ENCODE results near the gene SYPL2. TPM values are rescaled to one million over a fixed set of nuclear protein-coding genes. Genes with fewer than 3 reads are reported as not detected.
A peak's percentile ranks its signal among the peaks of the same experiment; 100 is the strongest.

SYPL2 gene
- total and polyA plus RNA-seq, 4 donors, result 0.14 to 4.7 (median 3.7) TPM

DNA sequence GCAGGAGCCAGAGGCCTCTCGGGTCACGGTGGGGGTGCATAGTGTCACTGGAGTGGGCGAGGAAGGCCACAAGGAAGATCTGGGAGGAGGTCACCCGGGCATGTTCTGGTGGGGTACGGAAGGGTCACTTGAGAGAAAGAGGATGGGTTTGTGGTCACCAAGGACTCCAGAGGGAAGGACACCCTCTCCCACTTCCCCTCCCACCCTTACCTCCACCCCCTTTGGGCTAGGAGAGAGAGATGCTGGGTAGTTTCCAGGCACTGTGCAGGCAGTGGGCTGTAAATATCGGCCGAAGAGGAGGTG, 42.5 kb downstream of the SYPL2 start:
- no peaks in the 10 kb centered on the region for H3K27me3 ChIP-seq (ENCODE audit: control insufficient read depth in 4 of 4, insufficient read depth in 4 of 4, low read length in 3 of 4)
- H3K27ac ChIP-seq (ENCODE audit: low read depth in 1 of 2, low read length in 2 of 2), result no peak overlapping the region
- WGBS, result 77% methylated on average over 7 of the region's 7 CpGs

DNA sequence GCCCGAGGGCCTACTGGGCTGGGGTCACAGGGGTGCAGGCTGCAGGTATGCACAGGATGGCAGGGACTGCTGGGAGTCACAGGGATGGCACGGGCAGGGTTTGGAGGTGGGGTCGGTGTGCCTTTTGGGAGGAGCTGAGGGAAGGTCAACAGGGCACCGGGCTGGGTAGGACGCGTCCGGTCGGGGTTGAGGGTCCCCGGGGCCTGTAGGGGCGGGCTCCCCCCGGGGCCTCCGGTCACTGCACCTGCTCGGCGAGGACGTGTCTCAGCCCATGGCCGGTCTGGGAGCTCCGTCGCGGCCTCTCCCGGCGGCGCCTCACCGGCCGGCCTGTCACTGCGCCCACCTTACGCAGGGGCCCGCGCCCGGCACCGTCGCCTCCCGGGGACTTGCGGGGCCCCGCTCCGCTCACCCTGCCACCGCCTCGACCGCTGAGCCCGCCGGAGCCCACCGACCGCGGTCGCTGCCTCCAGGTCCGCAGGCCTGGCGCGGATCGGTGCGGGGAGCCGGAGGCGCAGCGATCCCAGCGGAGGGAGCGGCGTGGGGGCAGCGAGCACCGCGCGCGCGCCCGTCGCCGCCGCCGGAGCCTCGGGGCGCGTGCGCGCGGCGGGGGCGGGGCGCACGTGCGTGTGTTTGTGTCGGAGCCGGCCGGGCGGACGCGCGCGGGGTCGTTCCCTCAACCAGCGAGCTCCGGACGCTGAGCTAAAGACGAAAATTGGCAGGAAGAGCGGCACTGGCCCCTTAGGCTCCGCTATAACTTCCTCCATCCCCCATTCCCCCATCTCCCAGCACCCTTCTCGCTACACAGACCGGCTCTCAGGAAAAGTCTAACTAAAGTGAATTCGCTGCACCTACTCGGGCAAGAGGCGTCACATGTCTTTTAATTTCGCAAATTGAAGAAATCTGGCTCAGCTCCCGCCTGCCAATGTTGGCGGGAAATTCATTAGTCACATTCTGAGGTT, 43.1 kb downstream of the SYPL2 start, which contains the start of gene AMIGO1:
TSS of gene AMIGO1 (minus strand) at position 552 of the 959 bp plus-strand sequence. CDS start 815 bp downstream, outside the sequence.
- Histone ChIP-seq H3K36me3 (ENCODE audit: control insufficient read depth in 4 of 4, insufficient read depth in 3 of 4, low read depth in 1 of 4, low read length in 3 of 4) (no peaks in the 10 kb centered on the region), H3K27ac (ENCODE audit: low read depth in 1 of 2, low read length in 2 of 2) (no peak within 1 kb of the TSS), H3K4me1 (ENCODE audit: control insufficient read depth in 4 of 4, insufficient read depth in 4 of 4, low read length in 3 of 4) (peaks cover 3 to 19% (median 9%) of the 10 kb centered on the region in 4 donors), H3K27me3 (ENCODE audit: control insufficient read depth in 4 of 4, insufficient read depth in 4 of 4, low read length in 3 of 4) (no peaks in the 10 kb centered on the region), H3K9ac (ENCODE audit: low read depth in 1 of 2, low read length in 2 of 2) (no peak within 1 kb of the TSS), H3K9me3 (ENCODE audit: control insufficient read depth in 4 of 4, low read length in 3 of 4) (no peaks in the 10 kb centered on the region), H3K4me3 (ENCODE audit: low read depth in 1 of 3, low read length in 3 of 3) (peak within 1 kb of the TSS; percentile 61 to 83 (median 70))
- WGBS, result 1% methylated on average over 100 of the region's 100 CpGs
- peak; percentile 57 for DNase-seq (ENCODE audit: low spot score)
- TF ChIP-seq GABPA (IDR thresholded peaks at IDR 0.05 in 1 of 2, conservative IDR thresholded peaks at IDR 0.05 in 1 of 2), result no peak
- TF ChIP-seq HNF4A (conservative IDR thresholded peaks at IDR 0.05), result no peak
- TF ChIP-seq FOXA2 (IDR thresholded peaks at IDR 0.05), result no peak
- TF ChIP-seq, protein P1, sequence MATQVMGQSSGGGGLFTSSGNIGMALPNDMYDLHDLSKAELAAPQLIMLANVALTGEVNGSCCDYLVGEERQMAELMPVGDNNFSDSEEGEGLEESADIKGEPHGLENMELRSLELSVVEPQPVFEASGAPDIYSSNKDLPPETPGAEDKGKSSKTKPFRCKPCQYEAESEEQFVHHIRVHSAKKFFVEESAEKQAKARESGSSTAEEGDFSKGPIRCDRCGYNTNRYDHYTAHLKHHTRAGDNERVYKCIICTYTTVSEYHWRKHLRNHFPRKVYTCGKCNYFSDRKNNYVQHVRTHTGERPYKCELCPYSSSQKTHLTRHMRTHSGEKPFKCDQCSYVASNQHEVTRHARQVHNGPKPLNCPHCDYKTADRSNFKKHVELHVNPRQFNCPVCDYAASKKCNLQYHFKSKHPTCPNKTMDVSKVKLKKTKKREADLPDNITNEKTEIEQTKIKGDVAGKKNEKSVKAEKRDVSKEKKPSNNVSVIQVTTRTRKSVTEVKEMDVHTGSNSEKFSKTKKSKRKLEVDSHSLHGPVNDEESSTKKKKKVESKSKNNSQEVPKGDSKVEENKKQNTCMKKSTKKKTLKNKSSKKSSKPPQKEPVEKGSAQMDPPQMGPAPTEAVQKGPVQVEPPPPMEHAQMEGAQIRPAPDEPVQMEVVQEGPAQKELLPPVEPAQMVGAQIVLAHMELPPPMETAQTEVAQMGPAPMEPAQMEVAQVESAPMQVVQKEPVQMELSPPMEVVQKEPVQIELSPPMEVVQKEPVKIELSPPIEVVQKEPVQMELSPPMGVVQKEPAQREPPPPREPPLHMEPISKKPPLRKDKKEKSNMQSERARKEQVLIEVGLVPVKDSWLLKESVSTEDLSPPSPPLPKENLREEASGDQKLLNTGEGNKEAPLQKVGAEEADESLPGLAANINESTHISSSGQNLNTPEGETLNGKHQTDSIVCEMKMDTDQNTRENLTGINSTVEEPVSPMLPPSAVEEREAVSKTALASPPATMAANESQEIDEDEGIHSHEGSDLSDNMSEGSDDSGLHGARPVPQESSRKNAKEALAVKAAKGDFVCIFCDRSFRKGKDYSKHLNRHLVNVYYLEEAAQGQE (IDR thresholded peaks at IDR 0.05), result no peak
- TF ChIP-seq SP1 (IDR thresholded peaks at IDR 0.05), result no peak
- TF ChIP-seq, protein P2, sequence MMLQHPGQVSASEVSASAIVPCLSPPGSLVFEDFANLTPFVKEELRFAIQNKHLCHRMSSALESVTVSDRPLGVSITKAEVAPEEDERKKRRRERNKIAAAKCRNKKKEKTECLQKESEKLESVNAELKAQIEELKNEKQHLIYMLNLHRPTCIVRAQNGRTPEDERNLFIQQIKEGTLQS (IDR thresholded peaks at IDR 0.05), result no peak
- TF ChIP-seq RXRA (IDR thresholded peaks at IDR 0.05), result no peak
- no peak for TF ChIP-seq YY1 (IDR thresholded peaks at IDR 0.05)

More for the DNA sequence above, 42.5 kb downstream of the SYPL2 start:
- Histone ChIP-seq H3K4me3 (ENCODE audit: low read depth in 1 of 3, low read length in 3 of 3) (peak overlapping the region in 2 of 3 donors; percentile 70 to 83), H3K36me3 (ENCODE audit: control insufficient read depth in 4 of 4, insufficient read depth in 3 of 4, low read depth in 1 of 4, low read length in 3 of 4) (no peaks in the 10 kb centered on the region), H3K9me3 (ENCODE audit: control insufficient read depth in 4 of 4, low read length in 3 of 4) (no peaks in the 10 kb centered on the region), H3K4me1 (ENCODE audit: control insufficient read depth in 4 of 4, insufficient read depth in 4 of 4, low read length in 3 of 4) (peaks cover 3 to 19% (median 9%) of the 10 kb centered on the region in 4 donors), H3K9ac (ENCODE audit: low read depth in 1 of 2, low read length in 2 of 2) (no peak overlapping the region)
- TF ChIP-seq TAF1 (conservative IDR thresholded peaks at IDR 0.05) (no peak), GABPA (IDR thresholded peaks at IDR 0.05 in 1 of 2, conservative IDR thresholded peaks at IDR 0.05 in 1 of 2) (no peak), NR2F2 (IDR thresholded peaks at IDR 0.05) (no peak), FOXA1 (IDR thresholded peaks at IDR 0.05) (no peak), HNF4A (conservative IDR thresholded peaks at IDR 0.05) (no peak), JUND (IDR thresholded peaks at IDR 0.05) (no peak), YY1 (IDR thresholded peaks at IDR 0.05) (no peak)
- TF ChIP-seq, protein P3, sequence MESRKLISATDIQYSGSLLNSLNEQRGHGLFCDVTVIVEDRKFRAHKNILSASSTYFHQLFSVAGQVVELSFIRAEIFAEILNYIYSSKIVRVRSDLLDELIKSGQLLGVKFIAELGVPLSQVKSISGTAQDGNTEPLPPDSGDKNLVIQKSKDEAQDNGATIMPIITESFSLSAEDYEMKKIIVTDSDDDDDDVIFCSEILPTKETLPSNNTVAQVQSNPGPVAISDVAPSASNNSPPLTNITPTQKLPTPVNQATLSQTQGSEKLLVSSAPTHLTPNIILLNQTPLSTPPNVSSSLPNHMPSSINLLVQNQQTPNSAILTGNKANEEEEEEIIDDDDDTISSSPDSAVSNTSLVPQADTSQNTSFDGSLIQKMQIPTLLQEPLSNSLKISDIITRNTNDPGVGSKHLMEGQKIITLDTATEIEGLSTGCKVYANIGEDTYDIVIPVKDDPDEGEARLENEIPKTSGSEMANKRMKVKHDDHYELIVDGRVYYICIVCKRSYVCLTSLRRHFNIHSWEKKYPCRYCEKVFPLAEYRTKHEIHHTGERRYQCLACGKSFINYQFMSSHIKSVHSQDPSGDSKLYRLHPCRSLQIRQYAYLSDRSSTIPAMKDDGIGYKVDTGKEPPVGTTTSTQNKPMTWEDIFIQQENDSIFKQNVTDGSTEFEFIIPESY (IDR thresholded peaks at IDR 0.05), result no peak
- TF ChIP-seq, protein P4, sequence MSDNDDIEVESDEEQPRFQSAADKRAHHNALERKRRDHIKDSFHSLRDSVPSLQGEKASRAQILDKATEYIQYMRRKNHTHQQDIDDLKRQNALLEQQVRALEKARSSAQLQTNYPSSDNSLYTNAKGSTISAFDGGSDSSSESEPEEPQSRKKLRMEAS (IDR thresholded peaks at IDR 0.05), result no peak
- TF ChIP-seq, protein P5, sequence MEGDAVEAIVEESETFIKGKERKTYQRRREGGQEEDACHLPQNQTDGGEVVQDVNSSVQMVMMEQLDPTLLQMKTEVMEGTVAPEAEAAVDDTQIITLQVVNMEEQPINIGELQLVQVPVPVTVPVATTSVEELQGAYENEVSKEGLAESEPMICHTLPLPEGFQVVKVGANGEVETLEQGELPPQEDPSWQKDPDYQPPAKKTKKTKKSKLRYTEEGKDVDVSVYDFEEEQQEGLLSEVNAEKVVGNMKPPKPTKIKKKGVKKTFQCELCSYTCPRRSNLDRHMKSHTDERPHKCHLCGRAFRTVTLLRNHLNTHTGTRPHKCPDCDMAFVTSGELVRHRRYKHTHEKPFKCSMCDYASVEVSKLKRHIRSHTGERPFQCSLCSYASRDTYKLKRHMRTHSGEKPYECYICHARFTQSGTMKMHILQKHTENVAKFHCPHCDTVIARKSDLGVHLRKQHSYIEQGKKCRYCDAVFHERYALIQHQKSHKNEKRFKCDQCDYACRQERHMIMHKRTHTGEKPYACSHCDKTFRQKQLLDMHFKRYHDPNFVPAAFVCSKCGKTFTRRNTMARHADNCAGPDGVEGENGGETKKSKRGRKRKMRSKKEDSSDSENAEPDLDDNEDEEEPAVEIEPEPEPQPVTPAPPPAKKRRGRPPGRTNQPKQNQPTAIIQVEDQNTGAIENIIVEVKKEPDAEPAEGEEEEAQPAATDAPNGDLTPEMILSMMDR (IDR thresholded peaks at IDR 0.05; ENCODE audit: low read depth, low read length, missing input control), result no peak
- DNase-seq (ENCODE audit: low spot score), result no peak
